AG08395 (cell line): ENCODE measurements around the gene BRD3OS.
"Not testable (repeated sequence)": the region's sequence is repeated elsewhere in the genome, so short reads cannot be mapped to it uniquely, and the experiment has no call there.

ENCODE experiments used
- DNase-seq: peaks from one replicate; pipeline ENCODE4 v3.0.0; 2012; ENCODE audit warnings: mixed read lengths, low spot score

Gene BRD3OS

DNA sequence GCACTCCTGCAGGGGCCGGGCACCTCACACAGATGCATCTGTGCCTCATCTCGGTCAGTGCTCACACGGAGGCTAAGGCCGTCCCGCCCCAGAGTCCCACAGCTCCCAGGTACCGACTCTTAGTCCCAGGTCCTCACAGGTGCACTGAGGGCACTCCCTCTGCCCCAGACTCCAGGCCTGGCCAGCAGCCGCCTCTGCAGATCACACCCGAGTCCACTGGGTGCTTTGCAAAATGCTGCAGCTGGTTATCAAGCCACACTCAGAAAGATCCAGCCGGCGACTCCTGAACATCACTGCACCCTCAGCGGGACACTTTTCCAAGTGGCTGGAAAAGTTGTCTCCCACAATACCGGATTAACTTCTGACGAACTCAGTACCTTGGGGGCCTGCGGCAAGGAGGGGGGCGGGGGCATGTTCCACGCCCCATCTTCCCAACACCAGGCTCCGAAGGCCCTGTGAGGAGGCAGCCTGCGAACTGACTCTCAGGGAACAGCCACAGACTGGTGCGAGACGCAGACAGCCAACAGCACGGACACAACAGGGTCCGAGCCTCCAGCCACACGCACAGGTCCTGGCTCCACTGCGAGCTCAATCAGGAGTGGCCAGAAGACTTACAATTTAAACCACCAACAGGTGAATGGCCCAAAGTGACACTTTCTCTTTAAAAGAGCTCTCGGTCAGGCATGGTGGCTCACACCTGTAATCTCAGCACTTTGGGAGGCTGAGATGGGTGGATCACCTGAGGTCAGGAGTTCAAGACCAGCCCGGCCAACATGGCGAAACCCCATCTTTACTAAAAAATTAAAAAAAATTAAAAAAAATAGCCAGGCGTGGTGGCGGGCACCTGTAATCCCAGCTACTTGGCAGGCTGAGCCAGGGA lies 38.5 kb downstream of the BRD3OS start:
- DNase-seq: no peak

DNA sequence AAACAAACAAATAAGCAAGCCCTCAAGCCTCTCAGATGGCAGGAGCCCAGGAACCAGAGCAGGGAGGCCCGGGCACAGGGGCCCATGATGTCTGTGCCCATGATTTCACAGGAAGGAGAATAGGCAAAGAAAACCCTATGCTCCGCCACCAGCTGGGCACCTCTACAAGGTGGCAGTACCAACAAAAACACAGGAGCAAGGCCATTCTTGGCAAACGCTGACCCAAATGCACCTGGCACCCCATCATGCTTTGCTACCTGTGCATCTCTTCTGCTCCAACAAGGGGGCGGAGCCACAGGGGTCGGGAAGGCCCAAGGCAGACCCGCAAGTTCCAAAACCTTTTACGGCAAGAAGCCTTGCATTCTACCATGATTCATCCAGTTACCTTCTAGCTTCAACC lies 39.4 kb downstream of the BRD3OS start:
- no peak for DNase-seq

DNA sequence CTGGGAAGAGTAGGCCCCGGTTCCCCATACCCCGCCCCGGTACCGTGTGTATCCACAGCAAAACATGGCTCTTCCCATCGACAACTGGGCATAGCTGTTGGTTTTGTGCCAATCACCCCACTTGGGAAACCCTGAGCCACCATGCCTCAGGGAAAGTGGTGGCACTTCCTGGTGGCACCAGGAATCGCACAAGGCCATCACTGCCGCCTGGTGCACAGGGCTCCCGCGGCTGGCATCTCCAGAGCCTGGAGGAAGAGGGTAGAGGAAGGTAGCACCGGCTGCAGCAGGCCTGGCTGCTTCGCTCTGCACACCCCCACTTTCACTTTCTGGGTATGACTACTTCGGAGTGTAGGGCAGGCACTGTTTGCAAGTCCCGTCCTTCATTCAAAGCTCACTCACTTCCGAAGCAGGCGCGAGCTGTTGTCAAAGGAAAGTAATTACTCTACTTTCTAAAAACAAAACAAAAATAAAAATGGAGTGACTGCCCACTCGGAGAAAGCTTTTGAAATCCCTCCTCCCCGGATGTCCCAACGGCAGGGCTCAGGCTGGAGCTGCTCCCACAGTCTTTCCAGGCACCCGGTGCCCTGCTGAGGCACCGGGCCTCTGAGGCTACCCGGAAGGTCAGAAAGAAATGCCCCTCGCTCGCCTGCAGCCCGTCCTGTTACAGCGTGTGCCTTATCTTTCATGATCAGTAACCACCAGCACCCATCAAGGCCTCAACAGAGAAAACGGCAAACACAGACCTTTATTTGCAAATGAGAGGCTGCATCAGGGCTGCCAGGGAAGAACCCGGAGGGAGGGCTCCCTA lies 40.5 kb downstream of the BRD3OS start:
- DNase-seq: peak; percentile 72

DNA sequence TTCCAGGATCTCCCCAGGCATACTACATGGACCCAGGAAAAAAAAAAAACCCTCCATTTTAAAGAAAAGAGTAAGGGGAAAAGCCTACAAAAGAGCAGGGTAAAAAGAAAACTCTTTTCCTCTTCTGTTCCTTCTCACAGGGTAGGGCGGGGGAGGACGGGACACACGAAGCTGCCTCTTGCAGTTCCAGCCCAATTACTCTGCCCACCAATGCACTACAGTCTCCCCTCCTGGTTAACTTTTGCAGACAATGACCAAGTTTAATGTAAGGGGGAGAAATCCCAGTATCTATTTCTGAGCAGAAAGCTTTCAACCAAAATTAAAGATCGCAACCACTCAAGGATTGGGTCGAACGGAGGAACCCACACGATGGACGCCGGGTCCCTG lies 41.2 kb downstream of the BRD3OS start:
- peak; percentile 31 for DNase-seq

DNA sequence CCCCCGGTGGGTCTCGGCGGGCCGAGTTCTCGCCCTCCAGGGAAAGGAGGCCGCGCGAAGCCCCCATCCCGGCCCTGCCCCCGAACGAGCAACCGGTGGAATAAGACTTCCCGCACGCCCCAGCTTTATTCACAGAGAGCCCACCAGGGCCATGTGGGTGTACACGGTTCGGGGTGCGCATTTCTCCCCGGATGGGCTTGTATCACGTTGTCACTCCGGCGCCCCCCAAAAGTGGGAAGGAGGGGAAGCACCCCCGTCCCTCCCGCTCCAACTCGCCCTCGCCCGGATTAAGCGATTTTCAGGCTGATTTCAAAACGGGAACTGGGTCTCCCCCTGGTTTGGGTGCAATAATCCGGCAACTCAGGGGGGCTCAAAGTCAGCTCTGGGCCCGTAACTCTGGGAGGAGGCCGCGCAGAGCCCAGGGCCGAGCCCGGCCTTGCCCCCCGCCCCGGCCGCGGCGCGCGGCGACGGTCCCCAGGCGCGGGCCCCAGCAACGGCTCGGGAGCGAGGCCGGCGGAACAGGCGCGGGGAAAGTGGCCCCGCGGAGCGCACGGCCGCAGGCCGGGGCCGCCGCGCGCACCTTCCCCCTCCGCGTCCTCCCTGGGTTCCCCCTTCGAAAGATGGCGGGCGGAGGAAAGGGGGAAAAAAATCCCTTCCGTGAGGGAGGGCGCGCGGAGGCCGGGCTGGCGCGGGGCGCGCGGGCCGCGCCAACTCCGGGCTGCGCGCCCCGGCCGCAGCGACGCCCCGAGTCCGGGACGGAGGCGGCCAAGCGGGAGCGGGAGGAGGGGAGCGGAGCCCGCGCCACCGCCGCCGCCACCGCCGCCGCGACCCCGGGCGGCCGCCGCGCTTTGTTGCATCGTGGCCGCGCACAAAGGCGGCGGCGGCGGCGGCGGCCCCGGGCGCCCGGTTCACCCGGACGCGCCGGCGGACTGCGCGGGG lies 41.9 kb downstream of the BRD3OS start:
- peak; percentile 47 for DNase-seq

DNA sequence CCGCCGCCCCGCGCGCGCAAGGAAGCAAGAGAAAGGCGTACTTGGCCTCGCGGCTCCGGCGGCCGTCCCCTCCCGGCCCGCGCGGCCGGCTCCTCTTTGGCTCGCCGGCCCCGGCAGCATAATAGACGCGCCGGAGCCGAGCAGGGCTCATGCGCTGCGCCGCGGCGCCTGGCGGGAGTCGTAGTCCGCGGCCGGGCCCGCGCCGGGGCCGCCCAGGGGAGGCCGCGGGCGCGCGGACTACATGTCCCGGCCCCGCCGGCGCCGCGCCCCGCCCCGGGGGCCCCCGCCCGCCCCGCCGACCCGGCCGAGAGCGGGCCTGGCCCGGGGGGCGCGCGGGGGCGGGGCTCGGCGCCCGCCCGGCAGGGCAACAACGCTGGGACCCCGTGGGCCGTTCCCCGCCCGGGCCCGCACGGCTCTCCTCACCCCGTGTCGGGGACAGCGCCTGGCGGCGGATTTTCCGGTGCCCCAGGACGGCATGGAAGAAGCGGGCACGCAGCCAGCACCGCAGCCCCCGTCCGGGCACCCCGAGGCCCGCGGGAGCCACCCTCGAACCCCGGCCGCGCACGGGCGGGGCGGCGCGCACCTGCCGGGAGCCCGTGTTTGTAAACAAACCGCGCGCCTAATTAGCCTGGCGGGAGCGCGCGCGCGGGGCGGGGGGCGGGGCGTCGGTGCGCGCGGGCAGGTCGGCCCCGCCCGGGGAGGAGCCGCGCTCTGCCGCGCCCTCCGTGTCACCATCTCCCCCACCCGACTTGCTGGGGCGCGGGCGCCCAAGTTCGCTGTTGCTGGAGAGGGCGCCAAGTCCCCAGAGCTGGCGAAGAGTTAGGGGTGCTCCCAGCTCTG lies 42.8 kb downstream of the BRD3OS start, which contains the start of gene BRD3:
Gene BRD3 (minus strand): TSS at position 123 of the 840 bp plus-strand sequence. CDS start 14,549 bp downstream, outside the sequence.
- DNase-seq: peak; percentile 95

DNA sequence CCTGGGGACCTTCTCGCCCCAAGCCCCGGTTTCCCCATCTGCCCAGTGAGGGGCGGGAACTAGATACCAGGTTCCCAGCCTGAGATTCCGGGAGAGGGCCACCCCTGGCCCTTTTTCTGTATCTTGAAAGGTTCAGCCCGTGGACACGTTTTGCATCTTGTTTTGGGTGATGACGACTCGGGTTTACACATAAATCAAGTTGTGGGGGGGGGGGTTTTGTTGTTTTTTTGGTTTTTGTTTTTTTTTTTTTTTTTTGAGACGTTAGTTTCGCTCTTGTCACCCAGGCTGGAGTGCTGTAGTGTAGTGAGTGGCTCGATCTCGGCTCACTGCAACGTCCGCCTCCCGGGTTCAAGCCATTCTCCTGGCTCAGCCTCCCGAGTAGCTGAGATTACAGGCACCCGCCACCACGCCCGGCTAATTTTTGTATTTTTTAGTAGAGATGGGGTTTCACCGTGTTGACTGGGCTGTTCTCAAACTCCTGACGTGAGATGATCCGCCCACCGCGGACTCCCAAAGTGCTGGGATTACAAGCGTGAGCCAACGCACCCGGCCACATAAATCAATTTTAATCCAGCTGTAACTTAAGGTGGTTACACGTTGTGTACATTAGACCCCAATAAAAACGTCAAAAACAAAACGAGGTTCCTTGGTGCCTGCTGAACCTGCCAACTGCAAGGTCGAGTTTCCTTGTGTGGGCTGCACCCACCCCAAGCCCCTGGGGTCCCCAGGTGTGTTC lies 43.6 kb downstream of the BRD3OS start:
- no peak for DNase-seq

DNA sequence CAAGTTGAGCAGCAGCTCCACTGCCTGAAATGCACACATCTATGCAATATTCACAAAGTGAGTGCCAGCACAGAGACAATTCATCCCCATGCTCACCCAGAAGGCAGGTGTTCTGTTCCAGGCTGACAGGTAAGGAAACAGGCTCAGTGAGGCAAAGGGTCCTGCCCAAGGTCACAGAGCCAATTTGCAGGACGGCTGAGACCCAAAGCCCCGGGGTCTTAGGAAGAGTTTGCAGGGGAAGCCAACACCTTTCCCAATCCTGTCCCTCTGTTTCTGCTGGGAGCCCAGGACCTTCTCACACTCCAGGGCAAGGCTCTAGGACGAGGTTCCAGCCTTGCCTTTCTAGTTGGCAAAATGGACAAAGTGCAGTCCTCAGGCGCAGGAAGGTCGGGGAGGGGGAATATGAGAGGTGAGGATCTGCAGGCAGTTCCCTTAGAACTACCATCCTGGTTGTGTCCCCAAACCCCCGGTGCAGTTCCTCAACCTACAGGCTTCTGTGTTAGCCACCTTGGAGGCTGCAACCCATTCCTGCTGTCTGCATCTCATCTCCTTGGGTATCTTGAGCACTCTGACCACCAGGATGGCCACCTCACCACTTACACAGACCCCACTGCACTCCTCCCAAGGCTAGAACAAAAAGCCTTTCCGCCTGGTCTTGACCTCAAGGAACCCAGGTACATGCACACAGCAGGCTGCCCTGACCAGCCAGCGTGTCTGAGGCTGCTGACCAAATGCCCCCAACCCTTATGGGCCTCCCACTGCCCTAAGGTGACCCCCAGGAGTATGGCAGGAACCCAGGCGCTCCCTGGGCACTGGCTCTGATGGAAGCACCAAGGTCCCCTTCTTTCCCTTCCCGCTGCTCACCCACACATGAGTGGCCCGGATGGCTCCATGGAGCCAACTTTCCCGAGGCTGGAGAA lies 44.5 kb downstream of the BRD3OS start:
- no peak for DNase-seq

DNA sequence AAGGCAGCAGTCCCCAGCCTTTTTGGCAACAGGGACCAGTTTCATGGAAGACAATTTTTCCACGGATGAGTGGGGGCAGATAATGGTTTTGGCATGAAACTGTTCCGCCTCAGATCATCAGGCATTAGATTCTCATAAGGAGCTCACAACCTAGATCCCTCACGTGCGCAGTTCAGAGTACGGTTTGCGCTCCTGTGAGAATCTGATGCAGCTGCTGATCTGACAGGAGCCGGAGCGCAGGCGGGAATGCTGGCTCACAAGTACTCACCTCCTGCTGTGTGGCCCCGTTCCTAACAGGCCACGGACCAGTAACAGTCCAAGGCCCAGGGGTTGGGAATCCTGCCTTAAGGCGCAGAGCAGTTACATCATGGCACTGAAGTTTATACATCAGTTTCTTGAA lies 45.9 kb downstream of the BRD3OS start:
- no peak for DNase-seq

DNA sequence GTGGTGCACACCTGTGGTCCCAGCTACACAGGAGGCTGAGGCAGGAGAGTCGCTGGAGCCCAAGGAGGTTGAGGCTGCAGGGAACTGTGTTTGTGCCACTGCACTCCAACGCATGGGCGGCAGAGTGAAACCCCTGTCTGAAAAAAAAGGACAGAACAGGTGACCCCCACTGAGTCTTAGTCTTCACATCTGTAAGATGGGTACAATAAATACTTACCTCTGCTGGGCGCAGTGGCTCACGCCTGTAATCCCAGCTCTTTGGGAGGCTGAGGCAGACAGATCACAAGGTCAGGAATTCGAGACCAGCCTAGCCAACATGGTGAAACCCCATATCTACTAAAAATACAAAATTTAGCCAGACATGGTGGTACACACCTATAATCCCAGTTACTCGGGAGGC lies 47.4 kb downstream of the BRD3OS start:
- not testable (repeated sequence) for DNase-seq

DNA sequence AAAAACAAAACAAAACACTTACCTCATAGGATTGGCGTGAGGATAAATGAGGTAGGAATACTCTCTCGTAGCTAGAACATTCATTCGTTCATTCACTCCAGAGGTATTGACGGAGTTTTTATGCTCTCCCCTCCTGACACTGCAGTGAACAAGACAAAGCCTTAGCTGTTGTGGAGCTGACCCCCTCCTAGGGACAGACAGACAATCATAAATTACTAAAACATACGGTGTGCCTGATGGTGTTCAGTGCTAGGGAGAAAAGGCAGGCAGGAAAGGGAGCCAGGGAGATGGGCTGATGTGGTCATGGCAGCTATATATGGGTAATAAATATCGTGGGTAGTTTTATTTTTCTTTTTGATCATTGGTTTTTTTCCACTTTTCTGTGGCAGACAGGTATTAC lies 48.2 kb downstream of the BRD3OS start:
- no peak for DNase-seq

DNA sequence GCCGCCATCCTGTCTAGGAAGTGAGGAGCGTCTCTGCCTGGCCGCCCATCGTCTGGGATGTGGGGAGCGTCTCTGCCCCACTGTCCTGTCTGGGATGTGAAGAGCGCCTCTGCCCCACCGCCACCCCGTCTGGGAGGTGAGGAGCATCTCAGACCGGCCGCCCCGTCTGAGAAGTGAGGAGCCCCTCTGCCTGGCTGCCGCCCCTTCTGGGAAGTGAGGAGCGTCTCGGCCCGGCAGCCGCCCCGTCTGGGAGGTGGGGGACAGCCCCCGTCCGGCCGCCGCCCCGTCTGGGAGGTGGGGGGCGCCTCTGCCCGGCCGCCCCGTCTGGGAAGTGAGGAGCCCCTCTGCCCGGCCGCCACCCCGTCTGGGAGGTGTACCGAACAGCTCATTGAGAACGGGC lies 50.4 kb downstream of the BRD3OS start:
- DNase-seq: not testable (repeated sequence)

DNA sequence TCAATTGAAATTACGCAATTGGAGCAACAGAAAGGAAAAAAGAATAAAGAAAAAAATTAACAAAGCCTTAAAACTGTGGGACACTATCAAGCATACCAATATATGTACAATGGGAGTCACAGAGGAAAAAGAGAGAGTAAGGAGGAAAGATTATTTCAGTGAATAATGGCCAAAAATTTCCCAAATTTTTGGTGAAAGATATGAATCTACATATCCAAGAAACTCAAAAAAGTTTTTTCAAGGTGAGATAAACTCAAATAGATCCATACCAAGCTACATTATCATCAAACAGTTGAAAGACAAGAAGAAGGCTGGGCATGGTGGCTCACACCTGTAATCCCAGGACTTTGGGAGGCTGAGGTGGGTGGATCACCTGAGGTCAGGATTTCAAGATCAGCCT lies 51.4 kb downstream of the BRD3OS start:
- DNase-seq: no peak
